Naive B cell (primary cell): Measurements from ENCODE around the gene GALK1. TPM values are rescaled to one million over a fixed set of nuclear protein-coding genes. Genes with fewer than 3 reads are reported as not detected.

Experiments
- ATAC-seq, 2 donors: fragments of 150-1000 bp; cut with Tn5 transposase; 2 replicates each; pipeline ENCODE4 v1.10.0; 2021; ENCODE audit warnings: low read depth in 2 of 2, mild to moderate bottlenecking in 2 of 2, moderate library complexity in 2 of 2
- DNase-seq: peaks from one replicate; pipeline ENCODE4 v3.0.0; 2022
- H3K27ac Mint-ChIP-seq, 6 donors: one replicate each; pipeline ENCODE4 v1.8.0; 2020 to 2022; ENCODE audit warnings: mild to moderate bottlenecking in 6 of 6, mixed read lengths in 6 of 6, moderate library complexity in 5 of 6, inconsistent platforms in 2 of 6
- H3K27me3 Mint-ChIP-seq, 3 donors: one replicate each; pipeline ENCODE4 v1.8.0; 2021 to 2022; ENCODE audit warnings: mixed read lengths in 3 of 3, mild to moderate bottlenecking in 1 of 3
- H3K36me3 Mint-ChIP-seq, 2 donors: one replicate each; pipeline ENCODE4 v1.8.0; 2020 to 2022; ENCODE audit warnings: mixed read lengths in 2 of 2, inconsistent platforms in 1 of 2, mild to moderate bottlenecking in 1 of 2
- H3K4me1 Mint-ChIP-seq, 3 donors: one replicate each; pipeline ENCODE4 v1.8.0; 2020 to 2022; ENCODE audit warnings: mixed read lengths in 3 of 3, inconsistent platforms in 1 of 3, mild to moderate bottlenecking in 1 of 3, moderate library complexity in 1 of 3
- H3K4me3 Mint-ChIP-seq, 8 donors: one replicate each; pipeline ENCODE4 v1.8.0; 2020 to 2022; ENCODE audit warnings: mild to moderate bottlenecking in 8 of 8, mixed read lengths in 8 of 8, moderate library complexity in 8 of 8, inconsistent platforms in 2 of 8
- H3K9me3 Mint-ChIP-seq, 7 donors: one replicate each; pipeline ENCODE4 v1.8.0; 2020 to 2022; ENCODE audit warnings: mixed read lengths in 7 of 7, mild to moderate bottlenecking in 5 of 7, inconsistent platforms in 2 of 7, moderate library complexity in 1 of 7
- polyA plus RNA-seq, 6 donors: library from polyadenylated mRNA; unstranded; fragments of 300-500 nt; fragmentation: Illumina TruSeq; gene quantifications; one replicate each; pipeline ENCODE4 v1.2.3, GENCODE V29; 2021; ENCODE audit warnings: low read depth in 6 of 6

The GALK1 gene
- polyA plus RNA-seq, 6 donors from 2014 or later, result 8.3 to 21.9 (median 14.6) TPM

GRCh38 chr17:75742337-75742736 is 22.7 kb downstream of the GALK1 start:
- H3K27me3 Mint-ChIP-seq, result peaks cover 0 to 7% (median 0%) of the 10 kb centered on the region in 3 donors
- no peaks in the 10 kb centered on the region for H3K9me3 Mint-ChIP-seq
- peaks cover 0 to 9% (median 8%) of the 10 kb centered on the region in 3 donors for H3K4me1 Mint-ChIP-seq
- DNase-seq (no peak), ATAC-seq (no peak)
- no peak overlapping the region for H3K4me3 Mint-ChIP-seq
- no peaks in the 10 kb centered on the region for H3K36me3 Mint-ChIP-seq
- H3K27ac Mint-ChIP-seq, result no peak overlapping the region

- Mint-ChIP-seq H3K36me3 (no peaks in the 10 kb centered on the region), H3K4me1 (peaks cover 0 to 9% (median 8%) of the 10 kb centered on the region in 3 donors), H3K27ac (no peak overlapping the region), H3K9me3 (no peaks in the 10 kb centered on the region), H3K27me3 (peaks cover 0 to 7% (median 0%) of the 10 kb centered on the region in 3 donors), H3K4me3 (no peak overlapping the region)
- ATAC-seq (no peak), DNase-seq (no peak)
Measured at GRCh38 chr17:75740631-75741077, 24.3 kb downstream of the GALK1 start.

- peaks cover 0 to 7% (median 0%) of the 10 kb centered on the region in 3 donors for H3K27me3 Mint-ChIP-seq
- no peaks in the 10 kb centered on the region for H3K36me3 Mint-ChIP-seq
- no peaks in the 10 kb centered on the region for H3K9me3 Mint-ChIP-seq
- DNase-seq (no peak), ATAC-seq (no peak)
- no peak overlapping the region for H3K27ac Mint-ChIP-seq
- H3K4me3 Mint-ChIP-seq, result no peak overlapping the region
- peaks cover 0 to 9% (median 8%) of the 10 kb centered on the region in 3 donors for H3K4me1 Mint-ChIP-seq
Measured at GRCh38 chr17:75740215-75740614, 24.8 kb downstream of the GALK1 start.

- H3K9me3 Mint-ChIP-seq, result no peaks in the 10 kb centered on the region
- no peak overlapping the region for H3K27ac Mint-ChIP-seq
- H3K36me3 Mint-ChIP-seq, result no peaks in the 10 kb centered on the region
- ATAC-seq (no peak), DNase-seq (no peak)
- peaks cover under 1 to 9% (median 8%) of the 10 kb centered on the region in 3 donors for H3K4me1 Mint-ChIP-seq
- H3K27me3 Mint-ChIP-seq, result peaks cover 0 to 7% (median 0%) of the 10 kb centered on the region in 3 donors
- H3K4me3 Mint-ChIP-seq, result no peak overlapping the region
Measured at GRCh38 chr17:75739801-75740200, 25.2 kb downstream of the GALK1 start.

GRCh38 chr17:75739174-75739573 is 25.8 kb downstream of the GALK1 start:
- Mint-ChIP-seq H3K4me3 (no peak overlapping the region), H3K36me3 (no peaks in the 10 kb centered on the region), H3K27me3 (peaks cover 0 to 7% (median 0%) of the 10 kb centered on the region in 3 donors), H3K4me1 (peaks cover 7 to 15% (median 8%) of the 10 kb centered on the region in 3 donors), H3K27ac (no peak overlapping the region), H3K9me3 (peaks cover 0 to 1% (median 0%) of the 10 kb centered on the region in 7 donors)
- DNase-seq (no peak), ATAC-seq (no peak)

GRCh38 chr17:75738218-75738802 is 26.7 kb downstream of the GALK1 start:
- ATAC-seq (no peak), DNase-seq (no peak)
- Mint-ChIP-seq H3K4me3 (no peak overlapping the region), H3K4me1 (peaks cover 8 to 15% (median 8%) of the 10 kb centered on the region in 3 donors), H3K36me3 (no peaks in the 10 kb centered on the region), H3K9me3 (peaks cover 0 to 1% (median 0%) of the 10 kb centered on the region in 7 donors), H3K27ac (peak overlapping the region in 1 of 6 donors; percentile 78), H3K27me3 (peaks cover 0 to 7% (median 0%) of the 10 kb centered on the region in 3 donors)

- H3K36me3 Mint-ChIP-seq, result no peaks in the 10 kb centered on the region
- H3K9me3 Mint-ChIP-seq, result peaks cover 0 to 1% (median 0%) of the 10 kb centered on the region in 7 donors
- no peak overlapping the region for H3K4me3 Mint-ChIP-seq
- ATAC-seq (no peak), DNase-seq (no peak)
- H3K27me3 Mint-ChIP-seq, result peaks cover 0 to 7% (median 0%) of the 10 kb centered on the region in 3 donors
- peaks cover 8 to 15% (median 8%) of the 10 kb centered on the region in 3 donors for H3K4me1 Mint-ChIP-seq
- H3K27ac Mint-ChIP-seq, result no peak overlapping the region
Measured at GRCh38 chr17:75737133-75737962, 27.6 kb downstream of the GALK1 start.

GRCh38 chr17:75736173-75736835 is 28.7 kb downstream of the GALK1 start:
- Mint-ChIP-seq H3K4me3 (no peak overlapping the region), H3K4me1 (peaks cover 8 to 15% (median 8%) of the 10 kb centered on the region in 3 donors), H3K27me3 (peaks cover 0 to 7% (median 0%) of the 10 kb centered on the region in 3 donors), H3K27ac (peak overlapping the region in 2 of 6 donors; percentile 86 to 98), H3K36me3 (no peaks in the 10 kb centered on the region), H3K9me3 (peaks cover 0 to 1% (median 0%) of the 10 kb centered on the region in 7 donors)
- DNase-seq (no peak), ATAC-seq (no peak)

- Mint-ChIP-seq H3K27ac (peak overlapping the region in 2 of 6 donors; percentile 8 to 14), H3K4me1 (peaks cover 8 to 15% (median 8%) of the 10 kb centered on the region in 3 donors), H3K36me3 (no peaks in the 10 kb centered on the region), H3K27me3 (peaks cover 0 to 7% (median 0%) of the 10 kb centered on the region in 3 donors), H3K4me3 (no peak overlapping the region), H3K9me3 (peaks cover 0 to 1% (median 0%) of the 10 kb centered on the region in 7 donors)
- no peak for ATAC-seq
- no peak for DNase-seq
Measured at GRCh38 chr17:75734674-75735294, 30.2 kb downstream of the GALK1 start.

- H3K27me3 Mint-ChIP-seq, result peaks cover 0 to 7% (median 0%) of the 10 kb centered on the region in 3 donors
- ATAC-seq (no peak), DNase-seq (no peak)
- peaks cover 7 to 13% (median 8%) of the 10 kb centered on the region in 3 donors for H3K4me1 Mint-ChIP-seq
- no peak overlapping the region for H3K4me3 Mint-ChIP-seq
- H3K9me3 Mint-ChIP-seq, result peaks cover 0 to 1% (median 0%) of the 10 kb centered on the region in 7 donors
- no peaks in the 10 kb centered on the region for H3K36me3 Mint-ChIP-seq
- H3K27ac Mint-ChIP-seq, result no peak overlapping the region
Measured at GRCh38 chr17:75733471-75733870, 31.5 kb downstream of the GALK1 start.

GRCh38 chr17:75731716-75732498 is 33.1 kb downstream of the GALK1 start:
- Mint-ChIP-seq H3K4me3 (peak overlapping the region in 1 of 8 donors; percentile 58), H3K27ac (no peak overlapping the region), H3K27me3 (no peaks in the 10 kb centered on the region), H3K36me3 (no peaks in the 10 kb centered on the region), H3K9me3 (peaks cover 0 to 1% (median 0%) of the 10 kb centered on the region in 7 donors), H3K4me1 (peaks cover 0 to 8% (median 6%) of the 10 kb centered on the region in 3 donors)
- DNase-seq, result no peak
- ATAC-seq, result no peak

GRCh38 chr17:75731086-75731715 is 33.8 kb downstream of the GALK1 start:
- DNase-seq, result no peak
- H3K4me1 Mint-ChIP-seq, result peaks cover 0 to 8% (median 6%) of the 10 kb centered on the region in 3 donors
- ATAC-seq, result no peak
- no peaks in the 10 kb centered on the region for H3K27me3 Mint-ChIP-seq
- peaks cover 0 to 1% (median 0%) of the 10 kb centered on the region in 7 donors for H3K9me3 Mint-ChIP-seq
- no peak overlapping the region for H3K27ac Mint-ChIP-seq
- no peak overlapping the region for H3K4me3 Mint-ChIP-seq
- H3K36me3 Mint-ChIP-seq, result no peaks in the 10 kb centered on the region
